CD4-positive, alpha-beta T cell treated with Interleukin-1 beta for 1 hour (primary cell): ENCODE data around the gene PLA2G2E.
"Not testable (repeated sequence)": the region's sequence is repeated elsewhere in the genome, so short reads cannot be mapped to it uniquely, and the experiment has no call there.

Experiments used
- DNase-seq, 2 donors: peaks; one replicate each; pipeline ENCODE4 v3.0.0-alpha.2; 2020 to 2022

Gene PLA2G2E

DNA sequence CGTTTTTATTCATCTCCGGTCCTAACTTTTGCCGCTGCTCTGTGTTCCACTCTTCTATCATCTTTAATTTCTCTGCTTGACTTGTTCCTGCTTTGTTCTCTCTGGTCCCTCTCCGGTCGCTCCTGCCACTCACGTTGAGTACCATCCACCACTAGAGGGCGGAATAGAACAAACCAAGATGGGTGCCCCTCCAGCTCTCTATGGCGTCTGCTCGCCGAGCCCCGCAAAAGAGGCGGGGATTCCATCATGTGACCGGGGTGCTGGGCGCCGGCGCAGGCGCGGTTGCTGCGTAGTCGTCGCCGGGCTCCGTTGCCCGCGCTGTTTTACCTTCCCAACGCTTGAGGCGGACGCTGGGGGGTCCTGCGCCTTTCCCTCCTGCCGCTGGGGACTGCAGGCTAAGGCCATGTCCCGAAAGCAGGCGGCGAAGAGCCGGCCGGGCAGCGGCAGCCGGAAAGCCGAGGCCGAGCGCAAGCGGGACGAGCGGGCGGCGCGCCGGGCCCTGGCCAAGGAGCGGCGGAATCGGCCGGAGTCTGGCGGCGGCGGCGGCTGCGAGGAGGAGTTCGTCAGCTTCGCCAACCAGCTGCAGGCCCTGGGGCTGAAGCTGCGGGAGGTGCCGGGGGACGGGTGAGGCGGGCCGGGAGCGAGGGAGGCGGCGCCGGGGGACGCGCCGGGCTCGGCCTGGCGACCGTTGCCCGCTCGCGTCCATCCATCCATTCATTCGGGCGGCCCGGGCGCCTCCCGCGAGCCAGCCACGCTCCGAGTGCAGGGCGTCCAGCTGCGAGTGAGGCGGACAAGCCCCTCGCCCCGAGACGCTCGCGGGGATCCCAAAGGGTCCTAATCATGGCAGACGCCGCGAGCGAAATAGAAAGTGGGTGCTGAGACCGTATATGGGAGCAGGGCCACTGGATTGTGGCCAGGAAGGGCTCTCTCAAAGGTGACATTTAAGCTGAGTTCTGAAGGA, 41.0 kb downstream of the PLA2G2E start, which contains the start of gene OTUD3:
OTUD3 (plus strand) TSS at position 285 of the 961 bp plus-strand sequence; CDS start at position 404, 119 bp downstream.
- peak; percentile 98 for DNase-seq

DNA sequence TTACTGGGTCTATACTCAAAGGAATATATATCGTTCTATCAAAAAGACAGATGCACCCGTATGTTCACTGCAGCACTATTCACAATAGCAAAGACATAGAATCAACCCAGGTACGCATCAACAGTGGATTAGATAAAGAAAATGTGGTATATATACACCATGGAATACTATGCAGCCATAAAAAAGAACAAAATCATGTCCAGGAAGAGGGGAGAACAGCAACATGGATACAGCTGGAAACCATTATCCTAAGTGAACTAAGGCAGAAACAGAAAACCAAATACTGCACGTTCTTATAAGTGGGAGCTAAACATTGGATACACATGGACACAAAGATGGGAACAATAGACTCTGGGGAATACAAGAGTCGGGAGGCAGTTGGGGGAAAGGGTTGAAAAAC, 42.6 kb downstream of the PLA2G2E start:
- not testable (repeated sequence) for DNase-seq

DNA sequence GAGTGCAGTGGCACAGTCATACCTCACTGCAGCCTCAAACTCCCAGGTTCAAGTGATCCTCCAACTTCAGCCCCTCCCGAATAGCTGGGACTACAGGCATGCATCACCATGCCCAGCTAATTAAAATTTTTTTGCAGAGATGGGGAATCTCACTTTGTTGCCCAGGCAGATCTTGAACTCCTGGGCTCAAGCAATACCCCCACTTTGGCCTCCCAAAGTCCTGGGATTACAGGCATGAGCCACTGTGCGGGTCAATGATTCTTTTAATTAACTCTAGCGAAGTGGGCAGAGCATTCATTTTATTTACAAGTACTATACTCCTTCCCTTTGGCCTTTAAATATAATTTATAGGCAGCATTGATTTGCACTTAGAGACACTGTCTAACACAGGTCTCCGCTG, 43.8 kb downstream of the PLA2G2E start:
- DNase-seq, result no peak

GRCh38 chr1:19879227-19879626, 44.2 kb downstream of the PLA2G2E start:
- DNase-seq, result no peak

DNA sequence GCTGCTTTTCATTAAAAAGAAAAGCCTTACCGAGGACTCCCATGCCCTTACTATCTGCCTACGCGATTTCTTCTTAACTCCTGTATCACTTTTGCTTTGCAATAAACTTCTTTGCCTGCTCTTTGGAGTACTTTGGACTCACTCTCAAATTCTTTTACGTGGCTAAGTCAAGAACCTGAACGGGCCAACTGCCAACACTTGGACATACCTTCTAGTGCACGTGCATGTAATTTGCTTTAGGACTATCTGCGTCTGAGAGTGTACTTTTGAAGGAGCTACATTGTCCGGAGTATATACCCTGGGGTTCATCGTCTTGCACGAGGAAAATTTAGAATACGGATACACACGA, 44.8 kb downstream of the PLA2G2E start:
- DNase-seq, result no peak

- DNase-seq, result no peak
These were observed 45.4 kb downstream of the PLA2G2E start for GRCh38 chr1:19877821-19878636.

DNA sequence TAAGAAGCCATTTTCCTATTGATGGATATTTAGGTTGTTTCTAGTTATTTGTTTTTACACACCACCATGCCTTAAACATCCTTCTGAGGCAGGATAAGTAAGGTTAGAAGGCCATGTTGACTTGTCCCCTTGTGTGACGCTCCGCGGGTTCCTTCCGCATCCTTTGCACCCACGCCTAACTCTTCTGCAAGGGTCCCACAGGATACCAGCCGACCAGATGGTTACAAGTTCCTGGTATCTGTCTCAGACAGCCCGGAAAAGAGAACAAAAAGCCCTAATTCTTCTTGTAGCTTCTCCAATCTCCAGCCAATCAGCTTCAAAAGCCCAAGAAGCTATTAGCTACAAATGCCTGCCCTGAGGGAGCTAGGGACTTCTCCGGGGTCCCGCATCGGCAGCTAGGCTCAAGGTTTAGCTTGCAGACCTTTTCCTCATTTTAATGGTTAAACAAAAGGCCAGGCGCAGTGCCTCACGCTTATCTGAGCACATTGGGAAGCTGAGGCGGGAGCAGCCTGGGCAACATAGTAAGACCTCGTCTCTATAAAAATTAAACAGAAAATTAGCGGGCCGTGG, 46.2 kb downstream of the PLA2G2E start:
- DNase-seq, result no peak

- DNase-seq, result no peak
These were observed 51.2 kb downstream of the PLA2G2E start for GRCh38 chr1:19872190-19872589.
